Keratinocyte (primary cell): Measurements from ENCODE around the gene SEC31A. TPM values are rescaled to one million over a fixed set of nuclear protein-coding genes. Genes with fewer than 3 reads are reported as not detected.

Experiments
- DNase-seq: peaks from one replicate; pipeline ENCODE4 v3.0.0-alpha.2; 2011; ENCODE audit warnings: low read depth, missing footprints, low spot score
- FAIRE-seq: peaks from 2 replicates; lab custom pipeline; 2011; peaks lifted over from hg19 to GRCh38; lab: Jason Lieb, UNC
- H2AFZ ChIP-seq: 2 replicates; pipeline ENCODE4 v1.6.0; 2012; ENCODE audit warnings: low read length, control low read depth, inconsistent platforms; ENCODE audit not compliant: control insufficient read depth
- H3K27ac ChIP-seq: 2 replicates; pipeline ENCODE4 v1.5.1; 2011; ENCODE audit warnings: low read length; ENCODE audit not compliant: control insufficient read depth, insufficient read depth
- H3K27me3 ChIP-seq: 3 replicates; pipeline ENCODE4 v1.6.0; 2011; ENCODE audit warnings: low read length; ENCODE audit not compliant: control insufficient read depth, insufficient read depth; ENCODE audit errors: extremely low read depth
- H3K36me3 ChIP-seq, 2 experiments: 2 replicates in 1 of 2; 3 replicates in 1 of 2; pipeline ENCODE4 v1.5.1; 2011; ENCODE audit warnings: low read length in 2 of 2, mild to moderate bottlenecking in 1 of 2; ENCODE audit not compliant: control insufficient read depth in 2 of 2, insufficient read depth in 2 of 2; ENCODE audit errors: extremely low read depth in 1 of 2
- H3K4me1 ChIP-seq: 3 replicates; pipeline ENCODE4 v1.5.1; 2011; ENCODE audit warnings: low read length; ENCODE audit not compliant: control insufficient read depth, insufficient read depth; ENCODE audit errors: extremely low read depth
- H3K4me2 ChIP-seq: 3 replicates; pipeline ENCODE4 v1.6.0; 2011; ENCODE audit warnings: low read depth, low read length; ENCODE audit not compliant: control insufficient read depth, insufficient read depth; ENCODE audit errors: extremely low read depth
- H3K4me3 ChIP-seq, 3 experiments: fragments of 200-600 bp in 1 of 3; sonication (generic) in 1 of 3; 2 replicates in 2 of 3; 3 replicates in 1 of 3; pipeline ENCODE4 v1.5.1; 2011 to 2016; ENCODE audit warnings: low read length in 3 of 3, mild to moderate bottlenecking in 3 of 3, control low read depth in 2 of 3, inconsistent platforms in 1 of 3, low read depth in 1 of 3, mixed read lengths in 1 of 3, mixed run types in 1 of 3, moderate library complexity in 1 of 3; ENCODE audit not compliant: control insufficient read depth in 2 of 3, insufficient read depth in 2 of 3; ENCODE audit errors: extremely low read depth in 1 of 3
- H3K79me2 ChIP-seq: 2 replicates; pipeline ENCODE4 v1.6.0; 2012; ENCODE audit warnings: low read length; ENCODE audit not compliant: control insufficient read depth, insufficient read depth
- H3K9ac ChIP-seq: 3 replicates; pipeline ENCODE4 v1.6.0; 2011; ENCODE audit warnings: low read length; ENCODE audit not compliant: control insufficient read depth, insufficient read depth; ENCODE audit errors: extremely low read depth
- H3K9me1 ChIP-seq: 3 replicates; pipeline ENCODE4 v1.6.0; 2011; ENCODE audit warnings: low read length; ENCODE audit not compliant: control insufficient read depth, insufficient read depth; ENCODE audit errors: extremely low read depth
- H3K9me3 ChIP-seq: 2 replicates; pipeline ENCODE4 v1.5.1; 2012; ENCODE audit warnings: low read depth, low read length; ENCODE audit not compliant: control insufficient read depth
- H4K20me1 ChIP-seq: 3 replicates; pipeline ENCODE4 v1.6.0; 2011; ENCODE audit warnings: low read length; ENCODE audit not compliant: control insufficient read depth, insufficient read depth; ENCODE audit errors: extremely low read depth
- EZH2 ChIP-seq: IDR thresholded peaks from one replicate; pipeline ENCODE4 v1.6.1; 2012; ENCODE audit warnings: inconsistent platforms, mild to moderate bottlenecking, low read length, moderate library complexity
- dilution Hi-C: fragments of 300-500 bp; cut with MboI; formaldehyde crosslinking; loops from one replicate; pipeline ENCODE4 v1.7.0; 2020; ENCODE audit warnings: low sequenced_read_pairs; ENCODE audit not compliant: extremely low pct_ligation_motif_present
- polyA plus RNA-seq, 5 experiments: library from polyadenylated mRNA; depleted of rRNA in 3 of 5; stranded (reverse) in 3 of 5; stranded (forward) in 1 of 5; unstranded in 1 of 5; fragments of >200 nt; gene quantifications; 1 replicate in 1 of 5; 2 replicates in 3 of 5; 3 replicates in 1 of 5; pipeline versions ENCODE4 v1.2.1 to v1.2.3, GENCODE V29; 2011 to 2012; ENCODE audit warnings: missing spikeins in 2 of 5, low read depth in 1 of 5, low replicate concordance in 1 of 5
- TF ChIP-seq, protein P1 (sequence below), 3 experiments: IDR thresholded peaks in 1 of 3; conservative IDR thresholded peaks in 1 of 3; optimal IDR thresholded peaks in 1 of 3; 2 replicates in 2 of 3; 3 replicates in 1 of 3; pipeline versions ENCODE3 to v1.5.1; 2011; ENCODE audit warnings: low read length in 3 of 3, mild to moderate bottlenecking in 3 of 3, moderate library complexity in 2 of 3, control low read depth in 1 of 3, inconsistent platforms in 1 of 3; ENCODE audit not compliant: insufficient read depth in 2 of 3; ENCODE audit errors: extremely low read depth in 1 of 3

SEC31A gene
- polyA plus RNA-seq, 1 donor (not counting 4 experiments of a cell fraction or from before 2014, with no cell fraction given) = 192 TPM

DNA sequence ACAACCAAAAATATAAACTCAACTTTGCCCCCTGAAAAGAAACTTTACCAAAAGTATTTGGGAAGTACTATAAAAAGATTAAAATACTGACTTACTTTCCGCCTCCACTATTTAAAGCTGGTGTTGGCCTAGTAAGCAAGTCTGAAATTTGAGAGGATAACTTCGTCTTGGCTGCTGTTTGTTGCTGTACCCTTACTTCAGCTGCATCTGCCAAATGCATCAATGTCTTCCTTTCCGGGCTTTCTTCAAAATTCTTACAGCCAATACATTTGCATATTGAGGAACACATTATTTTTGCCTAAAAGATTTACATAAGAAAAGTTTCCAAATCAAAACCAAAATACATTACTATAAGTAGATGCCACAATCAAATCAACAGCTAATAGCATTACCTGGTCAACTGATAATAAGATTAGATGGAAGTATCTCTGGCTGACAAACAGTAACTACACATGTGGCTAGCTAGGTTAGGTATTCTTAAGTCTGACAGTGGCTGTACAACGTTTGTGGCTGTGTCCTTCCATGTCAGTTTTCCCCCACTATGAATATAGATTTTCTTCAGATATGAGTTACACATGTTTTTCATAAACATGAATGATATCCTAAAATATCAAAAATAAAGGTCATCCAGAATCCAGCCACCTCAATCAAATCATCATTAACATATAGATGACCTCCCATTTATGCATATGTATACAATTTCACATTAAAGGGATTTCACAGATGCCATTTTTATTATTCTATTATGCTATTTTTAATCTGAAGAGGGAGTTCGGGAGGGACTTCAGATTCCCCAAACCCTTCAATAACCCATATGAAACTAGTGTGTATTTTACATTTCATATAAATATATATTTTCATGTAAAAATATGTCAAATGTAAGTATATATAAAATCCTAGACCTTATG lies 40.1 kb upstream of the SEC31A start:
- no peak overlapping the region for H2AFZ ChIP-seq
- DNase-seq = no peak
- no peak overlapping the region for H3K4me3 ChIP-seq
- no peaks in the 10 kb centered on the region for H3K79me2 ChIP-seq
- no peaks in the 10 kb centered on the region for H3K9me1 ChIP-seq
- H3K4me1 ChIP-seq = no peaks in the 10 kb centered on the region
- no peak overlapping the region for H3K4me2 ChIP-seq
- no peaks in the 10 kb centered on the region for H3K9me3 ChIP-seq
- no peak overlapping the region for H3K27ac ChIP-seq
- dilution Hi-C loops = no loop called here
- H3K27me3 ChIP-seq = no peaks in the 10 kb centered on the region
- H3K36me3 ChIP-seq = peaks cover 1 to 3% of the 10 kb centered on the region in 2 experiments
- H4K20me1 ChIP-seq = no peaks in the 10 kb centered on the region
- no peak for FAIRE-seq
- TF ChIP-seq, protein P1, sequence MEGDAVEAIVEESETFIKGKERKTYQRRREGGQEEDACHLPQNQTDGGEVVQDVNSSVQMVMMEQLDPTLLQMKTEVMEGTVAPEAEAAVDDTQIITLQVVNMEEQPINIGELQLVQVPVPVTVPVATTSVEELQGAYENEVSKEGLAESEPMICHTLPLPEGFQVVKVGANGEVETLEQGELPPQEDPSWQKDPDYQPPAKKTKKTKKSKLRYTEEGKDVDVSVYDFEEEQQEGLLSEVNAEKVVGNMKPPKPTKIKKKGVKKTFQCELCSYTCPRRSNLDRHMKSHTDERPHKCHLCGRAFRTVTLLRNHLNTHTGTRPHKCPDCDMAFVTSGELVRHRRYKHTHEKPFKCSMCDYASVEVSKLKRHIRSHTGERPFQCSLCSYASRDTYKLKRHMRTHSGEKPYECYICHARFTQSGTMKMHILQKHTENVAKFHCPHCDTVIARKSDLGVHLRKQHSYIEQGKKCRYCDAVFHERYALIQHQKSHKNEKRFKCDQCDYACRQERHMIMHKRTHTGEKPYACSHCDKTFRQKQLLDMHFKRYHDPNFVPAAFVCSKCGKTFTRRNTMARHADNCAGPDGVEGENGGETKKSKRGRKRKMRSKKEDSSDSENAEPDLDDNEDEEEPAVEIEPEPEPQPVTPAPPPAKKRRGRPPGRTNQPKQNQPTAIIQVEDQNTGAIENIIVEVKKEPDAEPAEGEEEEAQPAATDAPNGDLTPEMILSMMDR (optimal IDR thresholded peaks at IDR 0.05 in 1 of 3, IDR thresholded peaks at IDR 0.05 in 1 of 3, conservative IDR thresholded peaks at IDR 0.05 in 1 of 3; ENCODE audit: extremely low read depth in 1 of 3, insufficient read depth in 2 of 3, low read length in 3 of 3) = no peak
- no peak overlapping the region for H3K9ac ChIP-seq

DNA sequence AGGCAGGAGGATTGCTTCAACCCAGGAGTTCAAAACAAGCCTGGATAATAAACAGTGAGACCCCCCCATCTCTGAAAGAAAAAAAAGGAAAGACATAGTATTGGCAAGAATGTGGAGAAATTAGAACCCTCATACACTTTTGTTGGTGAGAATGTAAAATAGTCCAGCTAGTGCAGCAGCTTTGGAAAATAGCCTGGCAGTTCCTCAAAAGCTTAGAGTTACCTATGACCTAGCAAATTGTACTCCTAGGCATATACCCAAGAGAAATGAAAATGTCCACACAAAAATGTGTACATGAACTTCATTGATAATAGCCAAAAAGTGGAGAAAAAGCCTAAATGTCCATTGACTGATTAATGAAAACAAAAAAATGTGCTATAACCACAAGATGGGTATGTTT lies 30.8 kb upstream of the SEC31A start:
- DNase-seq (no peak), FAIRE-seq (no peak)
- Histone ChIP-seq H3K4me3 (no peak overlapping the region), H3K9me1 (no peaks in the 10 kb centered on the region), H3K9ac (no peak overlapping the region), H3K9me3 (no peaks in the 10 kb centered on the region), H3K79me2 (no peaks in the 10 kb centered on the region), H4K20me1 (no peaks in the 10 kb centered on the region), H3K27me3 (no peaks in the 10 kb centered on the region), H3K36me3 (no peaks in the 10 kb centered on the region), H3K4me1 (no peaks in the 10 kb centered on the region), H2AFZ (no peak overlapping the region), H3K27ac (no peak overlapping the region), H3K4me2 (no peak overlapping the region)
- TF ChIP-seq, protein P1 (optimal IDR thresholded peaks at IDR 0.05 in 1 of 3, IDR thresholded peaks at IDR 0.05 in 1 of 3, conservative IDR thresholded peaks at IDR 0.05 in 1 of 3; ENCODE audit: extremely low read depth in 1 of 3, insufficient read depth in 2 of 3, low read length in 3 of 3) = no peak
- TF ChIP-seq EZH2 = no peak
- dilution Hi-C loops = no loop called here
